CD4-positive, alpha-beta memory T cell (primary cell): ENCODE results near the gene PAX7. TPM values are rescaled to one million over a fixed set of nuclear protein-coding genes. Genes with fewer than 3 reads are reported as not detected.

Experiments
- CTCF ChIA-PET: fragments of 350-600 bp; sonication (Branson Sonifier 250); formaldehyde crosslinking; loops from one replicate; lab custom pipeline; 2021; ENCODE audit warnings: inconsistent platforms; ENCODE audit not compliant: partially characterized antibody; lab: Charles Lee
- POLR2A ChIA-PET: fragments of 350-600 bp; sonication (Branson Sonifier 250); formaldehyde crosslinking; loops from one replicate; lab custom pipeline; 2021; ENCODE audit not compliant: partially characterized antibody; lab: Charles Lee
- DNase-seq, 5 donors: peaks; one replicate each; pipeline versions ENCODE4 v3.0.0 to v3.0.0-alpha.2; 2020 to 2022; ENCODE audit warnings: mixed read lengths in 1 of 5
- H3K27ac ChIP-seq: one replicate; pipeline ENCODE4 v1.7.0; 2013; ENCODE audit warnings: low read depth, low read length
- H3K27me3 ChIP-seq: 2 replicates; pipeline ENCODE4 v1.7.0; 2013; ENCODE audit warnings: mild to moderate bottlenecking, low read length, moderate library complexity; ENCODE audit not compliant: insufficient read depth
- H3K36me3 ChIP-seq: 2 replicates; pipeline ENCODE4 v1.7.0; 2013; ENCODE audit warnings: mild to moderate bottlenecking, low read length, moderate library complexity; ENCODE audit not compliant: insufficient read depth
- H3K4me1 ChIP-seq: 2 replicates; pipeline ENCODE4 v1.7.0; 2013; ENCODE audit warnings: mild to moderate bottlenecking, low read length, moderate library complexity; ENCODE audit not compliant: insufficient read depth
- H3K4me3 ChIP-seq, 2 donors: one replicate each; pipeline ENCODE4 v1.7.0; 2013; ENCODE audit warnings: low read length in 2 of 2, mild to moderate bottlenecking in 1 of 2
- H3K9me3 ChIP-seq, 2 donors: one replicate each; pipeline ENCODE4 v1.7.0; 2013; ENCODE audit warnings: low read length in 2 of 2, control low read depth in 1 of 2; ENCODE audit not compliant: control insufficient read depth in 1 of 2
- H3K27ac Mint-ChIP-seq, 7 donors: one replicate each; pipeline ENCODE4 v1.8.0; 2020 to 2021; ENCODE audit warnings: mixed read lengths in 7 of 7, mild to moderate bottlenecking in 6 of 7, inconsistent platforms in 3 of 7, moderate library complexity in 3 of 7
- H3K27me3 Mint-ChIP-seq, 2 donors: one replicate each; pipeline ENCODE4 v1.8.0; 2020 to 2021; ENCODE audit warnings: mixed read lengths in 2 of 2
- H3K36me3 Mint-ChIP-seq, 2 donors: one replicate each; pipeline ENCODE4 v1.8.0; 2020 to 2021; ENCODE audit warnings: mixed read lengths in 2 of 2, inconsistent platforms in 1 of 2, mild to moderate bottlenecking in 1 of 2
- H3K4me1 Mint-ChIP-seq, 4 donors: one replicate each; pipeline ENCODE4 v1.8.0; 2020 to 2021; ENCODE audit warnings: mixed read lengths in 4 of 4, mild to moderate bottlenecking in 1 of 4
- H3K4me3 Mint-ChIP-seq, 8 donors: one replicate each; pipeline ENCODE4 v1.8.0; 2020 to 2021; ENCODE audit warnings: mixed read lengths in 8 of 8, mild to moderate bottlenecking in 7 of 8, moderate library complexity in 6 of 8, inconsistent platforms in 3 of 8
- H3K9me3 Mint-ChIP-seq, 8 donors: one replicate each; pipeline ENCODE4 v1.8.0; 2020 to 2021; ENCODE audit warnings: mixed read lengths in 8 of 8, mild to moderate bottlenecking in 5 of 8, inconsistent platforms in 3 of 8, moderate library complexity in 1 of 8
- intact Hi-C: fragments of 100-400 bp; cut with micrococcal nuclease; formaldehyde crosslinking; loops from one replicate; pipeline ENCODE4 v1.15.1; 2023
- polyA plus RNA-seq, 2 donors: library from polyadenylated mRNA; unstranded; fragments of 300-500 nt; fragmentation: Illumina TruSeq; gene quantifications; one replicate each; pipeline ENCODE4 v1.2.3, GENCODE V29; 2021
- total RNA-seq, 2 experiments: library from RNA; stranded (reverse); gene quantifications; one replicate each; pipeline ENCODE4 v1.2.3, GENCODE V29; 2021

Gene PAX7
- total and polyA plus RNA-seq, 4 experiments from 2014 or later = not detected

DNA sequence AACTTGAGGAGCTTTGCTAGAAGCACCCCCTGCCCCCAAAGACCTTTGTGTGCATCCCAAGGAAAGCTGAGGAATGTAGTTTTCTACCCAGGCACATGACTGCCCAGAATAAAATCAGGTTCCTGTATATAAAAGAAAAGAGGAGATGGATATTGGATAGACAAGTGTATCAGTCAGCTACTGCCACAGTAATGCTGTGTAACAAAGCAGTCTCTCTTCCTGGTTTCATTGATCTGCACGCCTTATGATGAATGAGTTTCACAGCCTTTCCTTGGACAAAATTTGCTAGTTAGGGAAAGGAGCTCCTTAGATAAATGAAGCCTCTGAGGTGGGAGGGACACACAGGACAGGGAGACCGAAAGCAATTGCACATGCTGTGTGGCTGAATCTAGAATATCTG, 120.0 kb downstream of the PAX7 start:
- Mint-ChIP-seq H3K4me3 (no peak overlapping the region), H3K9me3 (peaks cover 0 to 29% (median 15%) of the 10 kb centered on the region in 8 donors), H3K27ac (no peak overlapping the region), H3K36me3 (no peaks in the 10 kb centered on the region), H3K4me1 (no peaks in the 10 kb centered on the region), H3K27me3 (peaks cover 13 to 32% of the 10 kb centered on the region in 2 donors)
- H3K27me3 ChIP-seq = no peaks in the 10 kb centered on the region
- no peak overlapping the region for H3K27ac ChIP-seq
- no peak overlapping the region for H3K4me3 ChIP-seq
- H3K36me3 ChIP-seq = no peaks in the 10 kb centered on the region
- intact Hi-C loops = no loop called here
- CTCF ChIA-PET = no interaction called here
- POLR2A ChIA-PET = no interaction called here
- H3K9me3 ChIP-seq = no peaks in the 10 kb centered on the region
- no peaks in the 10 kb centered on the region for H3K4me1 ChIP-seq
- DNase-seq = no peak

DNA sequence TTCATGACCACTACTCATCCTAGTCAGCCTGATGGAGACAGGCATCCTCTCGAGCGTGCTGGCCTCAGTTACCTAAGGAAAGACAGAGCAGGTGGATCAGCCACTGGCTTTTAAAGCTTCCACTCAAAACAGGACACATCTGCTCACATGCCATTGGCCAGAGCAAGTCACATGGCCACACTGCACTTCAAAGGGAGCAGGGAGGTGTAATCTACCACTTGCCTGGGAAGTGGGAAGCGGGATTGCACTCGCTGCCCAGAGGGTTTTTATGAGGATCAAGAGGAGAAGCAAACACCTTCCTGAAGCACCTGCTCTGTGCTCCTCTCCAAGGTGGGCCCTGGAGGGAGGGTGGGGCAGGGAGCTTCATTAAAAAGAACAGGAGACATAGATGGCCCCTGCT, 120.8 kb downstream of the PAX7 start:
- CTCF ChIA-PET = no interaction called here
- H3K36me3 Mint-ChIP-seq = no peaks in the 10 kb centered on the region
- H3K4me1 Mint-ChIP-seq = no peaks in the 10 kb centered on the region
- H3K9me3 ChIP-seq = no peaks in the 10 kb centered on the region
- DNase-seq = no peak
- H3K9me3 Mint-ChIP-seq = peaks cover 0 to 37% (median 20%) of the 10 kb centered on the region in 8 donors
- no peak overlapping the region for H3K27ac Mint-ChIP-seq
- intact Hi-C loops = no loop called here
- H3K4me3 ChIP-seq = no peak overlapping the region
- no peak overlapping the region for H3K4me3 Mint-ChIP-seq
- no peak overlapping the region for H3K27ac ChIP-seq
- H3K27me3 Mint-ChIP-seq = peaks cover 17 to 32% of the 10 kb centered on the region in 2 donors
- H3K36me3 ChIP-seq = no peaks in the 10 kb centered on the region
- POLR2A ChIA-PET = no interaction called here
- H3K4me1 ChIP-seq = no peaks in the 10 kb centered on the region
- no peaks in the 10 kb centered on the region for H3K27me3 ChIP-seq

DNA sequence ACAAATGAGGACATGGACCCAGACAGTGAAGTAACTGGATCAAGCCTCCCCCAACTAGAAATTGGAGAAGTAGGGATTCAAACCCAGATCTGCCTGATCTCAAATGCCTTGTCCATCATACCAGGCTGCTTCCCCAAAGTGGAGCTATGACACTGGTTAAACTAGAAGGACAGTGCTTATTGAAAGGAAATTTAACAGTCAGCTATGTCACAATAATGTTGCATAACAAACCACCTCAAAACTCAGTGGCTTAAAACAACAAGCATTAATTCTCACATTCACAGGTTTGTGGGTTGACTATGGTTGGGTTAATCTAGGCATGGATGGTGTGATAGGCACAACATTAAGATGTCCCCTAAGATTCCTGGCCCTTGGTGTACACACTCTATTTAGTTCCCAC, 121.8 kb downstream of the PAX7 start:
- no peaks in the 10 kb centered on the region for H3K36me3 ChIP-seq
- DNase-seq = no peak
- intact Hi-C loops = no loop called here
- Mint-ChIP-seq H3K27me3 (peaks cover 17 to 32% of the 10 kb centered on the region in 2 donors), H3K27ac (no peak overlapping the region), H3K4me3 (no peak overlapping the region), H3K9me3 (peaks cover 0 to 42% (median 27%) of the 10 kb centered on the region in 8 donors), H3K4me1 (no peaks in the 10 kb centered on the region), H3K36me3 (no peaks in the 10 kb centered on the region)
- no peaks in the 10 kb centered on the region for H3K4me1 ChIP-seq
- ChIA-PET POLR2A (no interaction called here), CTCF (no interaction called here)
- H3K9me3 ChIP-seq = no peaks in the 10 kb centered on the region
- no peak overlapping the region for H3K27ac ChIP-seq
- H3K4me3 ChIP-seq = no peak overlapping the region
- no peaks in the 10 kb centered on the region for H3K27me3 ChIP-seq

DNA sequence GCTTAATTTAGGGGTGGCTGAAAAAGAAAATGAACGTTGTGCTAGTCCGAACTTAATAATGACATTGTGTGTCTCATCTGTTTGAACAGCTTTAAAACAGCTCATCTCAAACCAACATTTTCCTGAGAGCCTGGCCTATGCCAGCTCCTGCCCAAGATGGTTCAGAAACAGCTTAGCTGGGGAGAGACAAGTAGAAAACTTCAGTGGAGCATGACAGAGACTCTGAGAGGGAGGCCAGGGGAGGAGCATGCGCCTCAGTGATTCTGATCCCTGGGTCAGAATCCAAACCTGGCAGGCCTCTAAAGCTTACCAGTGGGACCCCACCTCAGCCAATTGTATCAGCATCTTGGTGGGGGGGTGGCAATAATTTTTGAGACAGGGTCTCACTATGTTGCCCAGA, 129.5 kb downstream of the PAX7 start:
- H3K4me3 ChIP-seq = no peak overlapping the region
- Mint-ChIP-seq H3K27me3 (peaks cover 18 to 27% of the 10 kb centered on the region in 2 donors), H3K4me3 (no peak overlapping the region), H3K4me1 (no peaks in the 10 kb centered on the region), H3K9me3 (peaks cover 0 to 30% (median 28%) of the 10 kb centered on the region in 8 donors), H3K27ac (no peak overlapping the region), H3K36me3 (no peaks in the 10 kb centered on the region)
- H3K4me1 ChIP-seq = no peaks in the 10 kb centered on the region
- no peak overlapping the region for H3K27ac ChIP-seq
- H3K36me3 ChIP-seq = no peaks in the 10 kb centered on the region
- intact Hi-C loops = no loop called here
- peaks cover 3% of the 10 kb centered on the region for H3K27me3 ChIP-seq
- CTCF ChIA-PET = no interaction called here
- POLR2A ChIA-PET = no interaction called here
- H3K9me3 ChIP-seq = no peaks in the 10 kb centered on the region
- DNase-seq = no peak

DNA sequence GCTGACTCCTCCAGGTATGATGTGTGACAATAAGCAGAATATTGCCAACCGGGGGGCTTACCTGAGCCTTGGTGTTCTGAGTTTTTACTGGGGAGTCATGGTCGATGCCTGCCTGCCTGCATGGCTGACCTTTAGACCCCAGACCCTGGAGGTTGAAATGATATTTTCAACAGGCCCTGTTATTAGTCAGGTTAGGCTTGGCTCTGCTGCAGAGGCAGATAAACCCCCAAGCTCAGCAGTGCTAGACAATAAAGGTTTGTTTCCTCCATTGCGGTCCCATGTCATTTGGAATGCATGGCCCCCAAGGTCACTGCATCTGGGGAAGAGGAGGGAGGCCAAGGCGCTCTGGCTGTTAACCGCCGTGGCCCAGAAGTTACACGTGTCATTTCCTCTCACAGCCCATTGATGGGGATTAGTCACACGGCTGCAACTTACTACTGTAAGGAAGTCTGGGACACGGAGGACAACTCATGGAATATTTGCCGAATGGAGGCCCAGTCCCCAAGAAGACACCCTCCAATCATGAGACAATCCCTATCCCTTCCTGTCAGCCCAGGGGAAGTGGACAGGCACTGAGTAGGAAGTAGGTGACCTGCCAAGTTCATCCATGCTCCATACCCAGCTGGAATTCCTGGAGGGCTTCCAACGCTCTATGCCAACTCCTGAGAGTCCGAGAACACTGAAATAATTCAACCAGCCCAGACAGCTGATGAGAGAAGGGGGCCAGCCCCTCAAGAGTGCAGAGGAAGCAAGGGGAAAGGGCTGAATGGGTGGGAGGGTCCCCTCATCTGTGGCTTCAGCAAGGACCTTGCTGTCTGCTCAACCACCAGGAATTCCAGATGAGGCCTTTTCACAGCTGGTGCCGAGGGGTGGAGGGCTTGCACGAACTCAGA, 131.5 kb downstream of the PAX7 start:
- ChIA-PET POLR2A (no interaction called here), CTCF (no interaction called here)
- peaks cover 17 to 33% of the 10 kb centered on the region in 2 donors for H3K27me3 Mint-ChIP-seq
- peaks cover 0 to 18% (median 13%) of the 10 kb centered on the region in 8 donors for H3K9me3 Mint-ChIP-seq
- H3K4me1 Mint-ChIP-seq = no peaks in the 10 kb centered on the region
- Histone ChIP-seq H3K9me3 (no peaks in the 10 kb centered on the region), H3K27me3 (peaks cover 4% of the 10 kb centered on the region), H3K27ac (no peak overlapping the region), H3K36me3 (no peaks in the 10 kb centered on the region), H3K4me1 (no peaks in the 10 kb centered on the region), H3K4me3 (no peak overlapping the region)
- no peaks in the 10 kb centered on the region for H3K36me3 Mint-ChIP-seq
- intact Hi-C loops = no loop called here
- no peak overlapping the region for H3K4me3 Mint-ChIP-seq
- no peak for DNase-seq
- no peak overlapping the region for H3K27ac Mint-ChIP-seq

DNA sequence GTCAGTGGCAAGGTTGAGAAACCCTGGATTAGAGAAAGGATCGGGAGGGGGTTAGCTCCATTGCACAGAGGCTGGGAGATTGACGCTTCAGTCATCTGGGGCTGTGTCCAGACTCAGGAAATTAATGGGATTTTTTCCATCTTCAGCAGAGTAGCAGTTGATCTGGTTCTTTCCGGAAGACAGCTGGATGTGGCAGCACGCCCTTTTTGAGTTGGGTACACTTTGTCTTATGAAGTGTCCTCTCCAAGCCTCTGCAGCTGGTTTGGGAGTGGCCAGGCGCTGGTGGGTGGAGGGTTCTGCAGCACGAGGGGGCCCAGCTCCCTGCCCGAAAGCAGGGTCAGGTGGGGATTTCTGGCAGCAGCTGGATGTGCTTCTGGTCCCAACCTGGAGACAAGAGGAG, 133.7 kb downstream of the PAX7 start:
- ChIA-PET POLR2A (no interaction called here), CTCF (no interaction called here)
- Mint-ChIP-seq H3K27ac (no peak overlapping the region), H3K27me3 (peaks cover 17 to 36% of the 10 kb centered on the region in 2 donors), H3K4me3 (no peak overlapping the region), H3K9me3 (peaks cover 0 to 3% (median 0%) of the 10 kb centered on the region in 8 donors), H3K36me3 (no peaks in the 10 kb centered on the region), H3K4me1 (no peaks in the 10 kb centered on the region)
- Histone ChIP-seq H3K27me3 (peaks cover 4% of the 10 kb centered on the region), H3K4me1 (no peaks in the 10 kb centered on the region), H3K9me3 (no peaks in the 10 kb centered on the region), H3K27ac (no peak overlapping the region), H3K36me3 (no peaks in the 10 kb centered on the region), H3K4me3 (no peak overlapping the region)
- intact Hi-C loops = no loop called here
- no peak for DNase-seq

DNA sequence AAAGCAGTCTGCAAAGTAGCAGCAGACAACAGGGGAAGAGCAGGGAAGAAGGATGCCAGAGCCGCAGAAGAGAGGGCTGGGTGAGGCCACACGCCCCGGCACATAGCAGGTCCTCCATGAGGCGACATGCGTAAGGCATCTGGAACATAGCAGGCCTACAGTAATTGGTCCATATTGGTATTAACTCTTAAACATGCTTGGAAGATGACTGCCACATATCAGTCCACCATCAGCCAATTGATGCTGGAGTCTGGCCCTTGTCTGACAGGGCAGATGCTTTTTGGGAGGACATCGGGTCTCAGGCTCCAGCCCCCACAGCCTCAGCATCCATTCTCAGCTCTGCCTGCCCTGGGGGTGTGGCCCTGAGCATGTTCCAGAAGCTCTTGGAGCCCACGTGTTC, 135.1 kb downstream of the PAX7 start:
- Mint-ChIP-seq H3K9me3 (peaks cover 0 to 2% (median 0%) of the 10 kb centered on the region in 8 donors), H3K4me3 (no peak overlapping the region), H3K27me3 (peaks cover 15 to 40% of the 10 kb centered on the region in 2 donors), H3K4me1 (no peaks in the 10 kb centered on the region), H3K27ac (no peak overlapping the region), H3K36me3 (no peaks in the 10 kb centered on the region)
- POLR2A ChIA-PET = no interaction called here
- no peaks in the 10 kb centered on the region for H3K9me3 ChIP-seq
- H3K27me3 ChIP-seq = peaks cover 4% of the 10 kb centered on the region
- H3K4me3 ChIP-seq = no peak overlapping the region
- H3K4me1 ChIP-seq = no peaks in the 10 kb centered on the region
- H3K27ac ChIP-seq = no peak overlapping the region
- CTCF ChIA-PET = no interaction called here
- intact Hi-C loops = no loop called here
- no peaks in the 10 kb centered on the region for H3K36me3 ChIP-seq
- no peak for DNase-seq
